Left ventricle myocardium inferior (tissue), 1 donor: ENCODE results near the gene ATP6V1F. TPM values are rescaled to one million over a fixed set of nuclear protein-coding genes. Genes with fewer than 3 reads are reported as not detected.
"Not testable (repeated sequence)": the region's sequence is repeated elsewhere in the genome, so short reads cannot be mapped to it uniquely, and the experiment has no call there.

Source experiments
- DNase-seq: peaks from one replicate; pipeline ENCODE4 v3.0.0-alpha.2; 2020
- H3K27ac ChIP-seq: fragments of 200-600 bp; replicated peaks from 2 replicates; pipeline ENCODE4 v1.8.0; 2021
- H3K27me3 ChIP-seq: fragments of 200-600 bp; 2 replicates; pipeline ENCODE4 v1.8.0; 2021; ENCODE audit warnings: low read depth
- H3K36me3 ChIP-seq: fragments of 200-600 bp; 2 replicates; pipeline ENCODE4 v1.8.0; 2021
- H3K4me1 ChIP-seq: fragments of 200-600 bp; 2 replicates; pipeline ENCODE4 v1.8.0; 2021
- H3K4me3 ChIP-seq: fragments of 200-600 bp; 2 replicates; pipeline ENCODE4 v1.8.0; 2021; ENCODE audit warnings: mild to moderate bottlenecking, moderate library complexity
- H3K9me3 ChIP-seq: fragments of 200-600 bp; replicated peaks from 2 replicates; pipeline ENCODE4 v1.8.0; 2021
- intact Hi-C: fragments of 100-400 bp; cut with micrococcal nuclease; formaldehyde crosslinking; loops from one replicate; pipeline ENCODE4 v1.11.0; 2022
- total RNA-seq: library from RNA; stranded (reverse); fragmentation: NEBNext Ultra II Directional; extraction: Animal tissue kit (Norgen Biotek cat#: 25700); gene quantifications from one replicate; pipeline ENCODE4 v1.2.1, GENCODE V29; 2021
- TF ChIP-seq, protein P1 (sequence below): fragments of 200-600 bp; IDR thresholded peaks from 2 replicates; pipeline ENCODE4 v1.8.0; 2021; ENCODE audit warnings: antibody characterized with exemption, mild to moderate bottlenecking, borderline replicate concordance
- donor health status: DM: no; HTN: yes; CAD: no; lungs with severe emphysema.

ATP6V1F gene
- total RNA-seq, 1 donor from 2014 or later: 101 TPM

DNA sequence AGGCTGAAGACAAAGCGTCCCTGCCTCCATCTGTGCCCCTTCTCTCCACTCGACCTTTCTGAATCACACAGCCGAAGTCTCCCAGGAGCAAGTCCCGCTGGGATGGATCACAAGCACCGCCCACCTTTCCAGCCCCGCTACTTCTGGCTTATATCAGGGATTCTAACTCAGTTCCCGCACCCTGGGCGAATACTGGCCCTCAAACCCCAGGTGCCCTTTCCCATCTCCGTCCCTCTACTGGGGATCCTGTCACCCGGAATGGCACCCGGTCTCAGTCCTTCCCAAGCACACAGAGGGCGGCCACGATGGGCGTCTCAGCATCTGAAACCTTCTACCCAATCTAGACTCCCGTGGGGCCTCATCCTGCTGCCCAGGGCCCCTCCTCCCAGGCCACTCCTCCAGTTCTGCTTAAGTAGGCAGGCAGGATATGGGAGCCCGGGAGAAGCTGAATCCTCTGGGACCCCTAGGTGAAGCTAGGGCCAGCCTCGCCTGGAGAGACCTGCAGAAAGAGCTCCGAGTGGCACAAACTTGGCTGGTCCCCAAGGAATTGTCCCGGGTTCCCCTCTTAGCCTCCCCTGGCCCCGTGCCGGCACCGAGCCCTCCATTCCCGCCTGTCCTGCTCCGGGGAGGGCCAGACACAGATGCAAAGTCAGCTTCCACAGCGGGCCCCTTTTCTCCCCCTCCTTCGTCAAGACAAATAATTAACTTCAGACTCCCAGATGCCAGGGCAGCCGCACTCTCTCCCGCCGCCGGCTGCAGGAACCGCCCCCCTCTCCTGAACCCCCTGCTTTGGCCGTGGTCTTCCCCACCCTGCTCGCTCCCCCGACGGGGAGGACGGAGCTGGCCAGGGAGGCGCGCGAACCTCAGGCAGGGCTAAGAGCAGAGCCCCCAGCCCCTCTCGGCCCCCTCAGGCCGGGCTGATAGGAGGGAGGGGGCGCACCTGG, 47.2 kb downstream of the ATP6V1F start:
- intact Hi-C loops: loop anchor here (10.0 kb wide), 1 partner anchor 185 kb away; no protein-coding TSS in a partner anchor
- DNase-seq: no peak
- TF ChIP-seq, protein P1, sequence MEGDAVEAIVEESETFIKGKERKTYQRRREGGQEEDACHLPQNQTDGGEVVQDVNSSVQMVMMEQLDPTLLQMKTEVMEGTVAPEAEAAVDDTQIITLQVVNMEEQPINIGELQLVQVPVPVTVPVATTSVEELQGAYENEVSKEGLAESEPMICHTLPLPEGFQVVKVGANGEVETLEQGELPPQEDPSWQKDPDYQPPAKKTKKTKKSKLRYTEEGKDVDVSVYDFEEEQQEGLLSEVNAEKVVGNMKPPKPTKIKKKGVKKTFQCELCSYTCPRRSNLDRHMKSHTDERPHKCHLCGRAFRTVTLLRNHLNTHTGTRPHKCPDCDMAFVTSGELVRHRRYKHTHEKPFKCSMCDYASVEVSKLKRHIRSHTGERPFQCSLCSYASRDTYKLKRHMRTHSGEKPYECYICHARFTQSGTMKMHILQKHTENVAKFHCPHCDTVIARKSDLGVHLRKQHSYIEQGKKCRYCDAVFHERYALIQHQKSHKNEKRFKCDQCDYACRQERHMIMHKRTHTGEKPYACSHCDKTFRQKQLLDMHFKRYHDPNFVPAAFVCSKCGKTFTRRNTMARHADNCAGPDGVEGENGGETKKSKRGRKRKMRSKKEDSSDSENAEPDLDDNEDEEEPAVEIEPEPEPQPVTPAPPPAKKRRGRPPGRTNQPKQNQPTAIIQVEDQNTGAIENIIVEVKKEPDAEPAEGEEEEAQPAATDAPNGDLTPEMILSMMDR: no peak
- peaks cover 16% of the 10 kb centered on the region for H3K4me1 ChIP-seq
- no peaks in the 10 kb centered on the region for H3K36me3 ChIP-seq
- H3K9me3 ChIP-seq: no peaks in the 10 kb centered on the region
- no peak overlapping the region for H3K27ac ChIP-seq
- H3K27me3 ChIP-seq: peaks cover 85% of the 10 kb centered on the region
- H3K4me3 ChIP-seq: peak overlapping the region; percentile 53

DNA sequence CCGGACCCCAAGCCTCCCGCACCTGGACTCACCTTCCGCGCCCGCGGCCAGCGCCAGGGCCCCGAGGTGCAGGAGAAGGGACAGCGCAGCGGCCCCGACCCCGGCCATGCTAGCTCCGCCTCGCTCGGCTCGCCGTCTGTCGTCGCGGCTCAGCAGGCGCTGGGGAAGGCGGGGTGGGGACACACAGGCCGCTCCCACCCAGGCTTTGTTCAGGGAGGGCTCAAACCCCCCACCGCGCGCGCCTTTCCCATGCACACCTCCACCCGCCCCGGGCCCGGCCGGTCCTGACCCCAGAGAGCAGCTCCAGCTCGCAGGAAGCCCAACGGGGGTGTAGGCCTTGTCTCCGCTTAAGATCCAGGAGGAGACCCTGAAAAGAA, 47.9 kb downstream of the ATP6V1F start, which contains the start of gene KCP:
TSS of gene KCP (minus strand) at position 141 of the 377 bp plus-strand sequence. CDS start at position 108, 33 bp downstream.
- H3K27me3 ChIP-seq: peaks cover 88% of the 10 kb centered on the region
- intact Hi-C loops: no loop called here
- DNase-seq: no peak
- no peaks in the 10 kb centered on the region for H3K9me3 ChIP-seq
- peak within 1 kb of the TSS; percentile 19 for H3K27ac ChIP-seq
- H3K4me1 ChIP-seq: peaks cover 23% of the 10 kb centered on the region
- peak within 1 kb of the TSS; percentile 53 for H3K4me3 ChIP-seq
- TF ChIP-seq, protein P1: no peak
- H3K36me3 ChIP-seq: no peaks in the 10 kb centered on the region

DNA sequence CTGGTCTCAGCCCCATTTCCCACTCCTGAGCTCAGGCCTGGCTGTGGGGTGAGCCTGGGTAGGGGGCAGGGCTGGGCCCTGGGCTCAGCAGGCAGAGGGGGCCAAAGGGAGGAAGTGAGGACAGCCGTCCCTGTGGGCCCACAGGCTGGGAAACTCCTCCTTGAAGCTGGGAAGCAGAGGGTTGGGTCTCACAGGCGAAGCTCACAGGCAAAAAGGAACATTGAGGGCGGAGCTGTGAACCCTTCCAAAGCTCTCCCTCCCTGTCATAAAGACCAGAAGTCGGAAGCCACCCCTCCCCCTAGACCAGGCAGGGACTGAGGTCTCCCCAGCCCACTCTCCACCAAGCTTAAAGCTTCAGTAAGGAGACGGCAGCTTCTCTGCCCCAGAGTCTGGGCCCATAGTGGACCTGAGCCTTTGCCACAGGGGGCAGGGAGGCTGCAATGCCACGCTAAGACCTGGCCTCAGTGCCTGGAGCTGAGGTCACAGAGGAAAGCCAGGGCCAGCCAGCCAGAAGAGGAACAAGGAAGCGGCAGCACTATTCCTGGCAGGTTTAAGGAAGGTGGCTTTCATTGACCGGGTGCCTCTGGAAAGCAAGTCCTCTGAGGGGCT, 48.9 kb downstream of the ATP6V1F start:
- peak; percentile 40 for DNase-seq
- intact Hi-C loops: no loop called here
- H3K4me1 ChIP-seq: peaks cover 29% of the 10 kb centered on the region
- TF ChIP-seq, protein P1: no peak
- no peak overlapping the region for H3K4me3 ChIP-seq
- no peaks in the 10 kb centered on the region for H3K36me3 ChIP-seq
- no peaks in the 10 kb centered on the region for H3K9me3 ChIP-seq
- H3K27ac ChIP-seq: peak overlapping the region; percentile 19
- H3K27me3 ChIP-seq: peaks cover 91% of the 10 kb centered on the region

DNA sequence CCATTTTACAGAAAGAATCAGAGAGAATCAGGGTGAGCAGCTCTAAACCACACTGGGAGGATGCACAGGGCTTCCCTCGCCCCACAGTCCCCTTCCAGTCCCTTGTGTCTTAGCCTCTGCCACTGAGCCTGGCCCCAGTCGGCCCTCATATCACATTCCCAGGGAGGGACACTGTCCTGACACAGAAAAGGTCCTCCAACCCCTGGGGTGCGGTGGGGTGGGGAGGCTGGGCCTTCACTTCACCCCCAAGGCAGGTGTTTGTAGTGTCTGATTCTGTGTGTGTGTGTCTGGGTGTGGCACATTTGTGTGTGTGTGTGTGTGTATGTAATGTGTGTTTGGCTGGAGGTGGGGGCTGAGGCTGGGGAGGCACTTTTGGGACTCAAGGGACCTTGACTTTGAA, 49.6 kb downstream of the ATP6V1F start:
- Histone ChIP-seq H3K27ac (no peak overlapping the region), H3K36me3 (no peaks in the 10 kb centered on the region), H3K4me1 (peaks cover 29% of the 10 kb centered on the region), H3K27me3 (peaks cover 91% of the 10 kb centered on the region), H3K4me3 (no peak overlapping the region), H3K9me3 (no peaks in the 10 kb centered on the region)
- no peak for DNase-seq
- intact Hi-C loops: no loop called here
- TF ChIP-seq, protein P1: no peak

DNA sequence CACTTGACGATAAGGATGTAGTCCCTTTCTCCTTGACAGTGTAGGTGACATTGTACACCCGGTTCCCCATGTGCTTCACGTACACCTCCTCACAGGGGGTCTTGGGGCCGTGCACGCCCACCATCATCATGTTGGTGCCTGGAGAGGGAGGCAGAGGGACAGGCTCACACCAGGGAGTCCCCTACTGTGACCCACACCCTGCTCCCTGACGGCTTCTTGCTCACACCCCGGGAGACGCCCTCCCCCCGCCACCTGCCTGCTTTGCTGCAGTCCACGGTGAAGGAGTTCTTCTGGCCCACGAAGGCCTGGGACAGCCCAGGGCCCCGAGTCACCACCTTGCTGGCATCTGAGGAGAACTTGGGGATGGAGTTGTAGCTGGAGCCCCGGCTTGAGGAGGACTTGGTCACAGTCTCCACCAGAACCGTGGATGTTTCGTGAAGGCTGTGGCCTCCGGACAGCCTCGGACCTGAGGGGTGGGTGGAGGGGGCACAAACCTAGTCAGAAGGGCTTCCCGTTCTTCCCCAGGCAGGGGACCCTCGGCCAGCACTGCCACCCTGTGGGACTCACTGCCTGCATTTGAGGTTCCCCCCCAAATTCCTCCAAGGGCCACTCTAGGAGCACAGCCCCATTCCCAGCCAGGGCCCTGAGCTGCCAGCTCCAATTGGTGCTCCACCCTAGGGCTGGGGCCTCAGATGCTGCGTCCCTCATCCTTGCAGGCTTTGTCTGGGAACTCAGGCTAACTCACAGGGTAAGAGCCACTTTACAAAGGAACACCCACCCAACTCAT, 50.2 kb downstream of the ATP6V1F start:
- intact Hi-C loops, H3K9me3 ChIP-seq, DNase-seq, H3K4me3 ChIP-seq, H3K27ac ChIP-seq, H3K36me3 ChIP-seq: not testable (repeated sequence)
- Histone ChIP-seq H3K4me1 (peaks cover 29% of the 10 kb centered on the region), H3K27me3 (peaks cover 86% of the 10 kb centered on the region)
